IPS DF 6.9 (cell line): Measurements from ENCODE around the gene TP53AIP1.
"Not testable (repeated sequence)": the region's sequence is repeated elsewhere in the genome, so short reads cannot be mapped to it uniquely, and the experiment has no call there.

Experiments
- DNase-seq: peaks from one replicate; pipeline ENCODE4 v3.0.0-alpha.2; 2013; ENCODE audit warnings: low read depth, low spot score
- H3K27ac ChIP-seq: one replicate; pipeline ENCODE4 v1.5.1; 2013; ENCODE audit warnings: low read length, control low read depth
- H3K27me3 ChIP-seq: 2 replicates; pipeline ENCODE4 v1.6.1; 2013; ENCODE audit warnings: mild to moderate bottlenecking, low read length; ENCODE audit not compliant: control insufficient read depth, insufficient read depth
- H3K36me3 ChIP-seq: 2 replicates; pipeline ENCODE4 v1.6.1; 2013; ENCODE audit warnings: low read length; ENCODE audit not compliant: control insufficient read depth, insufficient read depth
- H3K4me1 ChIP-seq: 2 replicates; pipeline ENCODE4 v1.6.1; 2013; ENCODE audit warnings: low read length; ENCODE audit not compliant: control insufficient read depth, insufficient read depth
- H3K4me3 ChIP-seq: 2 replicates; pipeline ENCODE4 v1.5.1; 2013; ENCODE audit warnings: mild to moderate bottlenecking, low read length
- H3K9me3 ChIP-seq: 2 replicates; pipeline ENCODE4 v1.6.1; 2013; ENCODE audit warnings: low read length, inconsistent platforms; ENCODE audit not compliant: control insufficient read depth, insufficient read depth
- WGBS: extraction: QIAGEN DNeasy Blood & Tissue Kit; methylation state at CpG from one replicate; pipeline ENCODE4 v1.1.7; 2013; ENCODE audit warnings: mixed read lengths, missing lambda C conversion rate; ENCODE audit not compliant: insufficient read length, insufficient coverage; 5-methylcytosine and 5-hydroxymethylcytosine counted together

Gene TP53AIP1

GRCh38 chr11:128927108-128927461 is 15.6 kb downstream of the TP53AIP1 start:
- Histone ChIP-seq H3K9me3 (no peaks in the 10 kb centered on the region), H3K4me3 (no peak overlapping the region), H3K4me1 (peaks cover 10% of the 10 kb centered on the region), H3K27ac (no peak overlapping the region), H3K36me3 (no peaks in the 10 kb centered on the region), H3K27me3 (peaks cover 39% of the 10 kb centered on the region)
- no CpG with 5 or more reads among the region's 11 CpGs for WGBS
- DNase-seq, result no peak

DNA sequence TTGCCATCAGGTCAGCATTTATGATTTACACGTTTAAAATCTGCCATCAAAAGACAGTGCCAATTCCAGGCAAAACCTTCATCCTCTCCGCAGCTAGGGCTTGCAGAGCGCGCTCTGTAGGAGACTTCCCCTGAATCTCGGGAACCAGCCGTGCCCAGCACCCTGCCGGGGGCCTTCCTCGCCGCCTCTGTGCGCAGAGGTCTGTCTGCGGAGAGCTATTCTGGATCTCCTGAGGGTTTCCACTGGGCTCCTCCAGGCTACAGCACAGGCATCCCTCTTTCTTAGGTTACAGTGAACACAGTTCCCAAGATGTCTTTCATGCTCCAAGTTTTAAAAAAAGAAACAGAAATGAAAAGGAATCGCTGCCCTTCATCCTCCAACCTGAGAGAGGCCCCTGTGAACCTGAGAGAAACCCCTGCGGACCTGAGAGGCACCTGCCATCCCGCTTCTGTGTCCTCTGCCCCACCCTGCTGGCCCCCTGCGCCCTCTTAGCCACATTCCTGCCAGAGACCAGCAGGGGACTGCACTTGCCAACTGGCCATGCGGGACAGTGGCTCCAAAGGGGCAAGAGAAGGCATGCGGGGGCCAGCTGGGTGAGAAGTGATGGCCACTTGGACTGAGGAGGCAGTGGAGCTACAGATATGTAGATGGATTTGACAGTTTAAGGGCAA is 16.1 kb downstream of the TP53AIP1 start:
- Histone ChIP-seq H3K9me3 (no peaks in the 10 kb centered on the region), H3K36me3 (no peaks in the 10 kb centered on the region), H3K4me1 (peaks cover 10% of the 10 kb centered on the region), H3K27ac (no peak overlapping the region), H3K27me3 (peaks cover 36% of the 10 kb centered on the region), H3K4me3 (no peak overlapping the region)
- WGBS, result no CpG with 5 or more reads among the region's 17 CpGs
- no peak for DNase-seq

- H3K27me3 ChIP-seq, result peaks cover 36% of the 10 kb centered on the region
- H3K27ac ChIP-seq, result no peak overlapping the region
- WGBS, result no CpG with 5 or more reads among the region's 3 CpGs
- no peak overlapping the region for H3K4me3 ChIP-seq
- peaks cover 10% of the 10 kb centered on the region for H3K4me1 ChIP-seq
- no peaks in the 10 kb centered on the region for H3K36me3 ChIP-seq
- DNase-seq, result no peak
- no peaks in the 10 kb centered on the region for H3K9me3 ChIP-seq
These were observed 16.7 kb downstream of the TP53AIP1 start for GRCh38 chr11:128926000-128926399.

- Histone ChIP-seq H3K4me1 (peaks cover 10% of the 10 kb centered on the region), H3K27me3 (peaks cover 36% of the 10 kb centered on the region), H3K27ac (no peak overlapping the region), H3K36me3 (no peaks in the 10 kb centered on the region), H3K9me3 (no peaks in the 10 kb centered on the region), H3K4me3 (no peak overlapping the region)
- WGBS, result no CpG with 5 or more reads among the region's 2 CpGs
- no peak for DNase-seq
These were observed 17.4 kb downstream of the TP53AIP1 start for GRCh38 chr11:128925250-128925600.

DNA sequence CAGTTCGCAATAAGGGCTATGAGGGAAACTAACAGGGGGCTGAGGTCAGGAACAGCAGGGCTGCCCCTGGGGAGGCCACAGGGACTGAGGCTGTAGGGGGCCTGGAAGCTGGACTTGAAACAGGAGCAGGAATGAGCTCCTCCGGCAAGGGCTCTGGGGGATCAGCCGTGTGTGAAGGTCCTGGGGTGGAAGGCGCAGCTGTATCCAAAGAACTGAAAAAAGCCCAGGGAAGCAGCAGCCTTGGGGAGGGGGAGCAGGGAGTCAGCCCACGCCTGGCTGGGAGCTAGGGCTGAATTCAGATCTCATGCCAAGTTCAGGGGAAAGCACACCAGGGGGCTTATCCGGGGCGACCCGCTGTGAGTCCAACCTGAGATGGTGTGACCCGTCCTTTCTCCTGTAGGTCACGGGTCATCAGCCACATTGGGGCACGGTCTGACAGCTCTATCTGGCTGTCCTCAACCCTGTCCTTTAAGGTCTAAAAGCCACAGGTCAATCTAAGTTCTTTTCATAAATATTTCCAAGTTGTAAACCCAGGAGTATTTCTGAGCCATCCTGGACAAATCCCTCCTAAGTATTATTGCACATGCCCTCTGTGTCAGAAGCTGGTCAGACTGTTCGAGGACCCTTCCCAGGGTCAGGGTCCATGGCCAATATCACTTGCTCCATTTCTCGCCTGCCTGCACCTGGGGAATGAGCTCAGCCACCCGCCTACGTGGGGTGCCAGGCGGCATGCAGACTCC is 18.0 kb downstream of the TP53AIP1 start:
- no peak overlapping the region for H3K27ac ChIP-seq
- no CpG with 5 or more reads among the region's 16 CpGs for WGBS
- H3K9me3 ChIP-seq, result no peaks in the 10 kb centered on the region
- no peak overlapping the region for H3K4me3 ChIP-seq
- DNase-seq, result no peak
- H3K36me3 ChIP-seq, result no peaks in the 10 kb centered on the region
- peaks cover 32% of the 10 kb centered on the region for H3K27me3 ChIP-seq
- H3K4me1 ChIP-seq, result peaks cover 9% of the 10 kb centered on the region

- Histone ChIP-seq H3K4me3 (no peak overlapping the region), H3K4me1 (peaks cover 8% of the 10 kb centered on the region), H3K36me3 (no peaks in the 10 kb centered on the region), H3K27ac (no peak overlapping the region), H3K27me3 (peaks cover 27% of the 10 kb centered on the region), H3K9me3 (no peaks in the 10 kb centered on the region)
- no CpG with 5 or more reads among the region's 7 CpGs for WGBS
- no peak for DNase-seq
These were observed 18.6 kb downstream of the TP53AIP1 start for GRCh38 chr11:128924104-128924503.

DNA sequence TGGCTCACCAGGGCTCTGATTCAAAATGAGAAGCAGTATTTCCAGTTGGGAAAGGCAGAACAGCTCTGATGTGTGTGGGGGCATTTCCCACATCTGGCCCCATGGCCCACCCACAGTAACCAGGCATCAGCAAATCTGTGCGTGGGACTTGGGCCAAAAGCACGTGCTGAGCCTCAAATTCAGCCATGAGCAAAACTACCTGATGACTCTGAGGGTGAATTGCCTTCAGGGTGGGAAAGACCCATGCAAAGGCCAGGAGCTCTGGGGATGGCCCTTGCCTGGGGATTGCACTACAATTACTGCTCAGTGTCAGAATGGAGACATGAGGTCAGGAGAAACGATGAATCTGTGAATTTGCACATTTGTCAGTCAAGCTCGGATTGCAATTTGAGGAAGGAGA is 20.9 kb downstream of the TP53AIP1 start:
- WGBS, result no CpG with 5 or more reads among the region's 4 CpGs
- no peak overlapping the region for H3K27ac ChIP-seq
- peaks cover 3% of the 10 kb centered on the region; the same call in 1 of the 2 replicates for H3K4me1 ChIP-seq
- DNase-seq, result no peak
- H3K9me3 ChIP-seq, result no peaks in the 10 kb centered on the region
- H3K4me3 ChIP-seq, result no peak overlapping the region
- H3K36me3 ChIP-seq, result no peaks in the 10 kb centered on the region
- peaks cover 15% of the 10 kb centered on the region for H3K27me3 ChIP-seq

DNA sequence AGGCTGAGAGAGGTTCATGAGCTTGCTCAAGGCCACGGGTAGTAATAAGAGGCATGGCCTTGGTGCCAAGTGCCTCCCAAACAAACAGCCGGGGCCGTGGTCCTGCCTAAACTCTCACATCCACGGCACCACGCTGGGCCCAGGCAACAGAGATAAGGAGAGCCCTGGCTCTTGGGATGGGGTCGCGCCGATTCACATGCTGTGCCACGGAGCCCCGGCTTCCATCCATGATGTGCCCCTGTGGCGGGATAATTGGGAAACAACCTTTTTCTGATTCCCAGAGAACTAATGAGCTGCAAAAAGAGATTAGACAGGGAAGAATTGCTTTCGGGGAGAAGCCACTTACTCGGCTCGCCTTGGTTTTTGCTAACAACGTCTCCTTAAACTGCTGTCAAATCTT is 22.0 kb downstream of the TP53AIP1 start:
- H3K27me3 ChIP-seq, result peaks cover 5% of the 10 kb centered on the region; the same call in 1 of the 2 replicates
- no peaks in the 10 kb centered on the region for H3K4me1 ChIP-seq
- H3K4me3 ChIP-seq, result no peak overlapping the region
- no peaks in the 10 kb centered on the region for H3K36me3 ChIP-seq
- WGBS, result no CpG with 5 or more reads among the region's 15 CpGs
- no peak overlapping the region for H3K27ac ChIP-seq
- no peaks in the 10 kb centered on the region for H3K9me3 ChIP-seq
- DNase-seq, result no peak

DNA sequence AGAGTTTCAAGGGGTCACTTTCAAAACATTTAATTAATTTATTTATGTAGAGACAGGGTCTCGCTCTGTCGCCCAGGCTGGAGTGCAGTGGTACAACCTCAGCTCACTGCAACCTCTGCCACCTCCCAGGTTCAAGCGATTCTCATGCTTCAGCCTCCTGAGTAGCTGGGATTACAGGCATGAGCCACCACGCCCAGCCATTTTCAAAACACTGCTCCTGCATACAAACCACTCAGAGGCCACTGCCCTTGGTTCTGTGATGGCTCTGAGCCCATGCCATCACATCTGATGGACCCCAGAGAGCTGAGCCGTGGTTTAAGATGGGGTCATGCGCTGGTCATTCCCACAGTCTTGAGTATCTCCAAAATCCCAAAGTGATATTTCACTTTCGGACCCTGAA is 23.0 kb downstream of the TP53AIP1 start:
- H3K4me3 ChIP-seq, H3K36me3 ChIP-seq, H3K27ac ChIP-seq, H3K4me1 ChIP-seq, DNase-seq, H3K27me3 ChIP-seq, H3K9me3 ChIP-seq: not testable (repeated sequence)
- WGBS, result no CpG with 5 or more reads among the region's 7 CpGs

DNA sequence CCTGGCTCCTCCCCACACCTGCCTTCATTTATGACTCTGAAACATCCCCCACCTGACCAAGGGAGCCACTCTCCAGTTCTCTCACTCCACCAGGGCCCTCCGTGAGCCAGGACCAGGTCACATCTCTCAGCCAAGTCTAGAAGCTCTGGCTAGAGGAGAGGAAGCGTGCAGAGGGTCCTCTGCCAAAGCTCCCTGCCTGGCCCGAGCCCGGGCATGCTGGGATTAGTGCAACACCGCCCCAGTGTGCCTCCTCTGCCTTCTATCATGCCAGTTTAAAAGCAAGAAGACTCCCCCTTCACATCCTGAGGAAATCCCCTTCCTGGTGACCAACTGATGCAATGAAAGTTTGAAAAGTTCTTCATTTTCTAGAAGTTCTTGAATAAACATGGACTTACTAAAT is 23.5 kb downstream of the TP53AIP1 start:
- WGBS, result no CpG with 5 or more reads among the region's 5 CpGs
- H3K27ac ChIP-seq, result no peak overlapping the region
- no peak for DNase-seq
- no peak overlapping the region for H3K4me3 ChIP-seq
- peaks cover 5% of the 10 kb centered on the region; the same call in 1 of the 2 replicates for H3K27me3 ChIP-seq
- H3K36me3 ChIP-seq, result no peaks in the 10 kb centered on the region
- no peaks in the 10 kb centered on the region for H3K4me1 ChIP-seq
- no peaks in the 10 kb centered on the region for H3K9me3 ChIP-seq
